IMR-90 (cell line): ENCODE measurements around the gene F2RL3.
"Not testable (repeated sequence)": the region's sequence is repeated elsewhere in the genome, so short reads cannot be mapped to it uniquely, and the experiment has no call there.

ENCODE experiments used
- CEBPB ChIP-seq: IDR thresholded peaks from 2 replicates; pipeline ENCODE4 v1.6.1; 2012; ENCODE audit warnings: low read depth, low read length, improper control_type of control experiment
- CTCF ChIP-seq: conservative IDR thresholded peaks from 2 replicates; pipeline ENCODE4 v1.5.1; 2012; ENCODE audit warnings: mild to moderate bottlenecking, low read depth, low read length, improper control_type of control experiment
- POLR2A ChIP-seq: IDR thresholded peaks from 2 replicates; pipeline ENCODE4 v1.6.1; 2012; ENCODE audit warnings: mild to moderate bottlenecking, low read depth, low read length
- SMC3 ChIP-seq: fragments of 150-350 bp; IDR thresholded peaks from 2 replicates; pipeline ENCODE4 v1.6.1; 2016; ENCODE audit warnings: low read depth, mild to moderate bottlenecking, antibody characterized with exemption, low read length, moderate library complexity

GRCh38 chr19:16940063-16940462 is 51.3 kb downstream of the F2RL3 start:
- TF ChIP-seq CTCF, POLR2A, SMC3, CEBPB: not testable (repeated sequence)
